Renal cortical epithelial cell (primary cell): ENCODE results near the gene NOTCH4. TPM values are rescaled to one million over a fixed set of nuclear protein-coding genes. Genes with fewer than 3 reads are reported as not detected.
"Not testable (repeated sequence)": the region's sequence is repeated elsewhere in the genome, so short reads cannot be mapped to it uniquely, and the experiment has no call there.

ENCODE experiments used
- DNase-seq: peaks from one replicate; pipeline ENCODE4 v3.0.0-alpha.2; 2011; ENCODE audit warnings: low read depth
- total RNA-seq: library from RNA; depleted of rRNA; stranded (reverse); fragments of >200 nt; gene quantifications from 2 replicates; pipeline ENCODE4 v1.2.3, GENCODE V29; 2014

NOTCH4 gene
- 0.52 and 0.85 TPM in 2 replicates for total RNA-seq

DNA sequence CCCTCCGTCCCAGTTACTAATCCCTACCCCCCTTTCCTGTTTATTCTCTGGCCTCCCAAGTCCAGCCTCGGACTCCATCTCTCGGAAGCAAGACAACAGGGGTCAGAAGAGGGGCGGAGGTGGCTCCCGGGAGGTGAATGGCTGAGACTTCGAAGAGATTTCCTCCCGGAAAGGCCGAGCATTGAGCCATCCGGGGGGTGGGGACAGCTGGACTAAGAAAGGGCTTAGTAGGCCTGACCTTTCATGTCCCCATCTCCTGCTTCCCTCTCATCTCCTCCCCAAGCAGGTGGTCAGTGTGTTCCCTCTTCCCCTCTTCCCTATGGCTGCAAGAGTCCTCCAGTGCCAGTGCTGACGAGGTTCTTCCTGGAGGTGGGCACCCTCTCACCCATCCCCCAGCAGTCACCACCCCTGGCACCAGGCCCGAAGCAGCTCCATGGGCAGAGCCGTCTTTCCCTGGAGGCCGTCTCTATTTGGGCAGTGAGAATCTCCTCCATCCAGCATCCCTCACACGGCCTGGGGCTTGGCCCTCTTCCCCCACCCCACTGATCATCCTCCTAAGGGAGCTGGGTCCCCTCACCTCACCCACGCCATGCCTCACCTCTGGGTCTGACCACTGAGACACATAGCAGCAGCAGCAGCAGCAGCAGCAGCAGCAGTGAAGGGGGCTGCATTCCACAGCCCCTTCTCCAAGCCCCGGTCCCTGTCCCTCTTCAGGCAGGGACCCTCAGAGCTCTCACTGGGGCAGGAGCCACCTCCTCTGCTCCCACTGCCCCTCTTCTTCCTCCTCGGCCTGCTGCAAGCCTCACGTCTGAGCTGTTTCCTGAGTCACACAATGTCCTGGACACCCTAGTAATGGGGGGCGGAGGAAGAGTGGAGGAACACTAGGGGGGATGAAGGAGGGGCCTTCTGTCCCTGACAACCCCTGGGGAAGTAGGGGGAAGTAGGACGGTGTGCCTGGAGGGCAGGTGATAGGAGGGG lies at the start of gene NOTCH4:
Gene NOTCH4 (minus strand): TSS at position 810 of the 978 bp plus-strand sequence. CDS start 139 bp downstream, at position 671.
- DNase-seq, result no peak

DNA sequence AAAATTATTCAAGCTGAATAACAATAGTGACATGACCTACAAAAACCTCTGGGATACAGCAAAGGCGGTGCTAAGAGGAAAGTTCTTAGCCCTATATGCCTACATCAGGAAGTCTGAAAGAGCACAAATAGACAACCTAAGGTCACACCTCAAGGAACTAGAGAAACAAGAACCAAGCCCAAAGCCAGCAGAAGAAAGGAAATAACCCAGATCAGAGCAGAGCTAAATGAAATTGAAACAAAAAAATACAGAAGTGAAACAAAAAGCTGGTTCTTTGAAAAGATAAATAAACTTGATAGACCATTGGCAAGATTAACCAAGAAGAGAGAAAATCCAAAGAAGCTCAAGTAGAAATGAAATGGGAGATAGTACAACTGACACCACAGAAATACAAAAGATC lies 47.6 kb upstream of the NOTCH4 start:
- DNase-seq, result no peak

DNA sequence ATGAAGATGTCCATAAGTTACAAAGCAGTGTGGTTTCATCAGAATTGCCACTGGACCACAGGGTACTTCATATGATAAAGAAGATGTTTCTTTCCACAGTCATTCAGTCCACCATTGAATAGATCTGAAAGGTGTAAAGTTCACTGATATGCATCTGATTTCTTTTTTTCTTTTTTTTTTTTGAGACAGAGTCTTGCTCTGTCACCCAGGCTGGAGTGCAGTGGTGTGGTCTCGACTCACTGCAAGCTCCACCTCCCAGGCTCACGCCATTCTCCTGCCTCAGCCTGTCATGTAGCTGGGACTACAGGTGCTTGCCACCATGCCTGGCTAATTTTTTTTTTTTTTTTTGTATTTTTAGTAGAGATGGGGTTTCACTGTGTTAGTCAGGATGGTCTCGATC lies 44.6 kb upstream of the NOTCH4 start:
- not testable (repeated sequence) for DNase-seq

DNA sequence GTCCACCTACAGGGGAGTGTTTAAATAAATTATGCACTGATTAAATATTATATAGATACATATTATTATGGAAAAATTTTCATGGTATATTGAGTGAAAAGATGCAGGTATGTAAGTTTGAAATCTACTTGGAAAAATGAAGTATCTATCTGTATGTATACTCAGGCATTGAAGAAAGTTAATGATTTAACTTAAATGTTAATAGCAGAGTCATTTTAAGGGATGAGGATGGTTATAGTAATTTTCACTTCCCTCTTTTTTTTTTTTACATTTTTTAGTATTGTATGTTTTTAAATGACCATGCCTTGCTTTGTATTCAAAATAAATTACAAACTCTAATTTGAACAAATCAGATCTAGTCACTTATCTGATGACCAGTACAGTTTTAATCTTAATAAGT lies 43.2 kb upstream of the NOTCH4 start:
- no peak for DNase-seq

DNA sequence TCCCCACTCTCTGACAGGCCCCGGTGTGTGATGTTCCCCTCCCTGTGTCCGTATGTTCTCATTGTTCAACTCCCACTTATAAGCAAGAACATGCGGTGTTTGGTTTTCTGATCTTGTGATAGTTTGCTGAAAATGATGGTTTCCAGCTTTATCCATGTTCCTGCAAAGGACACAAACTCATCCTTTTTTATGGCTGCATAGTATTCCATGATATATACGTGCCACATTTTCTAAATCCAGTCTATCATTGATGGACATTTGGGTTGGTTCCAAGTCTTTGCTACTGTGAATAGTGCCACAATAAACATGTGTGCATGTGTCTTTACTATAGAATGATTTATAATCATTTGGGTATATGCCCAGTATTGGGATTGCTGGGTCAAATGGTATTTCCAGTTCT lies 33.4 kb upstream of the NOTCH4 start:
- not testable (repeated sequence) for DNase-seq

DNA sequence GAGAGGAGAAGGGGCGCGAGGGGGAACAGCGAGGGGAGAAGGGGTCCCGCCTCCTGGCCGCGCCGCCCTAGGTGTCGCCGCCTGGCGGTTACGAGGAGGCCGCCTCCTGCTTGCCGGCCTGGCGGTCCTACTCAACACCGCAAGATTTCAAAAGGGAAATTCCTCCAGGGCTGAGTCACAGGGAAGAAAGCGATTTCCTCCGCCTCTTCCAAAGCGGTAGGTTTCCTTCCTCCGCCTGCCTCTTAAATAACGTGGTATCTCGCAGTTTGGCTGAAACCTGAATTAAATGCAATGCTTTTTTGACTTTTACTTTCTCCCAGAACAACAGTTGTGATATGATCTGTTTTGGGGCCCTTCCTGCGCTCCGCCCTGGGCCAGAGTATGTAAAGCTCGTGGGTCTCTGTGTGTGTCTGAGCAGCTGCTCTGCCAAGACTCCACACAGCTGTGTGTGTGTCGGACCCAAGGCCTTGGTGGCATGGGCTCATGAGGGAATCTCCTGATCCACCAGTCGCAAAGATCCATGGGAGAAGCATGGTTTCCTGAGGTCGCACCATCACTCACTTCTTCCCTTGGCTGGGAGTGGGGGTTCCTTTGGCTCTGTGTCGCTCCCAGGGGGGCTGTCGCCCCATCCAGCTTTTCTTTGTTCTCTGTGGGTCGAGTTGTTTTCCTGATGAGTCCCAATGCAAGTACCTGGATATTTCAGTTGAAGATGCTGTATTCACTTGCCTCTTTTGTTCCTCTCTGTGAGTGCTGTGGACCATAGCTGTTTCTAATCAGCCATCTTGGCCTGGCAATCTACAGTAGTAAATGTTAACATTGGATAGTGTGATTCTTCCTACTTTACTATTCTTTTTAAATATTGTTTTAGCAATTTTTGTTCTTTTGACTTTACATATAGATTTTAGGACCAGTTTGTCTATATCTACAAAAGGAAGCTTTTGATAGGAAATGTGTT lies 31.6 kb upstream of the NOTCH4 start:
- DNase-seq, result peak; percentile 90

DNA sequence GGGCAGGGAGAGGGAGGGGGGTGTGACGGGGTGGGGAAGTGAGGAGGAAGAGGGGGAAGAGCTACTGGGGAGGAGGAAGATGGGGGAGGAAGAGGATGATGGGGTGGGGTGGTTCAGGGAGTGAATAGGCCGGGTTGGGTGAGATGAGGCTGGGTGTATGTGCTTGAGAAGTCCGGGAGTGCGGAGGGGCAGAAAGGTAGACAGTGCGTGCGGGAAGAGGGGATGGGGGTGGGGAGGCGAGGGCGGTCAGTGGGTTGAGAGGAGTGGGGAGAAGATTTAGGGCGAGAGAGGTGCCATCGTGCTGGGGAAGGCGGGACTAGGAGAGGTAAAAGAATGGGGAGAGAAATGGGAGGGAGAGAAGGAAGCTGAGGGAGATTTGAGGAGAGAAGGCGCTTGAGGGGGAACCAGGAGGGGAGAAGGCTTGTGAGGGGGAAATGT lies 30.9 kb upstream of the NOTCH4 start:
- no peak for DNase-seq

DNA sequence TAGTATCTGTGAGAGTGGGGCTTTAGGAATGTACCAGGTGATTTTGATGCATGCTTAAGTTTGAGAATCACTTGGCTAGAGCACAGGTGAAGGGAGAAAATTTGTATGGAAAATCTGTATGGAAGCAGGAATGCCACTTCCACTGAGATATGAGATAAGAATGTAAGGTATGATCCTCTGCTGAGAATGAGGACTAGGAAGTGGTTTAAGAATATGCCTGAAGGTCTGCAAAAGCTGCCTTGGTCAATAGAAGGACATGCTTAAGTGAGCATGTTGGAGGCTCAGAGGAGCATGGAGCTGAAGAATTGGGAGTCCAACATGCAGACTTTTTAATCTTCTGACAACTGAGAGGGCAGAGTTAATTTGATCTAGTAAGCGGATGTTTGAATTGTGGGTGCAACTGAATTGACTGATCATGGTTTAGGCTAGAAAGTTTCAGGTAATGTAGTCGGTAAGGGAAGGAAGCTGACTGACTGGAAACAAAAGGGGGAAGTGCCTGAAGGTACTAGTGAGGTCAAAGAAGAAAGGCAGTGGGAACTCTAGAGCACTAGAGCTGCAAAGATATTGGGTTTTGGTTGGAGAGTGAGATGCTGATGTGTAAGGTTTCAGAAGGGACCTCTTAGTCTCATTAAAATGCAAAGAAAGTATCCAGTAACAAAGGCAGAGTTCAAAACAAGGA lies 28.6 kb upstream of the NOTCH4 start:
- DNase-seq, result peak; percentile 13

DNA sequence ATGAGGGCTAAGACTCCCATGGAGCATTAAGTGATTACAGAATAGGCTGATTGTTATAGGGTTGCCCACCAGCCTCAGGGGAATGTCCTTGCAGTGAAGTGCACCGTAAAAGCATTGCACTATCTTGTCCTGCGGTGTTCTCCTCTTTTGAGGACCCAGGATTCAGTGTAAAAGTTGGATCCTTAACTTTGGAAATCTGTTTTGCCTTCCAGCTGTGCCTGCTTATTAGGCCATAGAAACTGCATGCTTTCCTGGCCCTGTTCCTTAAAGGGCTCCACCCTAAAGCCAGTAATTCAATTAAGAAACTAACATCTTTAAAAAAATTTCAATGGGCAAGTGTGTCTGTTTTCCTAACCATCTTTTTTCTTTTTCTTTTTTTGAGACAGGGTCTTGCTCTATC lies 25.4 kb upstream of the NOTCH4 start:
- DNase-seq, result no peak

DNA sequence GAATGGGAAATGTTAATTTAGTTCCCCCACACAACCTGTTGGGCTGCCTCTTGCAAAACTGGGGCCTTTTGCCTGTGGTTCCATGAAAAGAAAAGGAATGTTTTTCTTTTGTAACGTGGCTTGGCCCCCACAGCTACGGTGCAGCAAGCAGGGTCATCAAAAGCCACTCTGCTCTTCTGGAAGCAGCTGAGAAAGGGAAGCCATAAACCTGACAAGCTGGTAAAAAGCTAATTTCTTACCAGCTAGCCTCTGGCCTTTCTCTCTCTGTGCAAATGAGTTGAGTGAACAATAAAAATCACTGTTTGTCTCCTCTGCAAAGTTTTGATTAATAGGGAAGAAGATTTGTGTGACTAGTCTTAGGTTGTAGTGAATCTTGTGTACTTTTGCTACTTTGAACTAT lies 23.5 kb upstream of the NOTCH4 start:
- no peak for DNase-seq

DNA sequence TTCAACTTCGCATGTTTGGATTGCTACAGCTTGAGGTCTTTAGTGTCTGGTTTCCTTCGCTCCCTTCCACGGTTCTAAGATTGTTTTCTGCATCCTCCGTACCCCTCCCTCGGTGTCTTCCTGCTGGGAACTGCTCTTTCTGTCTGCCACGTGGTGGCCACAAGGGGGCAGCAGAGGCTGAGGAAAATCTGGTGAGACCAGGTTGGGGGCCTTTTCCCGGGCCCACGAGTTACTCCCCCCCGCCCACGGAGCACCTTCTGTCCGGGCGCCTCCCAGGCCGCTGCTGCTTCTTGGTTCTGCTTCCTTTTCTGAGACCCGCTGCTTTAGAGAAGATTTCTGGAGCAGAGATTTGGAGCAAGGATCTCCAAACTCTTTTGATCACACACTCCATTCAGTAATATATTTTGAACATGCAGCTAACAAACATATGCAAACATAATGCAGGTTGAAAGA lies 21.1 kb upstream of the NOTCH4 start:
- DNase-seq, result peak; percentile 41

DNA sequence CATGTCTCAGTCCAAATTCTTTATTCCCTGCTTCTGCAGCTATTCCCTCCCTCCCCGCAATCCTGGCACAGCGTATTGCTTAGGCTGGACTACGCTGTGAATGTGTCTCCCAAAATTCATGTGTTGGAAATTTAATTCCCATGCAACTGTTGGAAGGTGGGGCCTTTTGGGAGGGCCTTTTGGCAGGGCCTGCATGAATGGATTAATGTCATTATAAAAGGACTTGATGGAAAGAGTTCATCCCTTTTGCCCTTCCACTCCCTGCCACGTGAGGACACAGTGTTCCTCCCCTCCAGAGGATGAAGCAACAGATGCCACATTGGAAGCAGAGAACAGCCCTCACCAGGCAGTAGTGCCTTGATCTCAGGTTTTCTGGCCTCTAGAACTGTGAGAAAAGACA lies 20.4 kb upstream of the NOTCH4 start:
- DNase-seq, result no peak

DNA sequence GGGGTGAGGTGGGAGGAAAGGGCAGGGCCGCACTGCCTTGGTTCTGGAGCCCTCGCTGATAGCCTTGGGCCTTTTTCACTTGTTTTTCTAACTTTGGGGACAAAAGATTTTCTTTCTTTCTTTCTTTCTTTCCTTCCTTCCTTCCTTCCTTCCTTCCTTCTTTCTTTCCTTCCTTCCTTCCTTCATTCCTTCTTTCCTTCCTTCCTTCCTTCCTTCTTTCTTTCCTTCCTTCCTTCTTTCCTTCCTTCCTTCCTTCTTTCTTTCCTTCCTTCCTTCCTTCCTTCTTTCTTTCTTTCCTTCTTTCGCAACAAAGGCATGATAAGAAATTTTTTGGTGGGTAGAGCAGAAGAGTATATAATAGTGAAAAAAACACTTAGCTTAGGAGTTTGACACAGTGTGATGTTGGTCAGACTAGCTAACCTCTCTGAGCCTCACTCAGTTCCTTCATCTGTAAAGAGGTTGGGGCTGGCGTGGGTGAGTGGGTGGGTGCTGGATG lies 18.5 kb upstream of the NOTCH4 start:
- not testable (repeated sequence) for DNase-seq

DNA sequence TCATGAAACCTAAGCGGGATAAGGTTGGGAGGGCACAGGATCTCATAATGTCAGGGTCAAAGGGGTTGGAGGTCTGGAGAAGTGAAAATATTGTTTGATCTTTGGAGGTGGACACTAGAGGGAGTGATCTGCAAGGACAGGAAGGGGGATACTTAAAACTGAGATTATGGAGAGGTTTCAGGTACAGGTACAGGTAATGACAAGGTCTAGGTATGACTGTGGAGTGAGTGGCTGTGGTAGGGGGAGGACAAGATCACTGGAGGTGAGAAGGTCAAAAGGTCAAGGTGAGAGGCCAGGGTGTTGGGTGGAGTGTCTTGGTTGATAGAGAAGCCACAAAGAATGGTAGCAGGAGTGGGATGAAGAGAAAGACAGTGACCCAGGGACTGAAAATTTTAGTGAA lies 16.8 kb upstream of the NOTCH4 start:
- DNase-seq, result no peak

DNA sequence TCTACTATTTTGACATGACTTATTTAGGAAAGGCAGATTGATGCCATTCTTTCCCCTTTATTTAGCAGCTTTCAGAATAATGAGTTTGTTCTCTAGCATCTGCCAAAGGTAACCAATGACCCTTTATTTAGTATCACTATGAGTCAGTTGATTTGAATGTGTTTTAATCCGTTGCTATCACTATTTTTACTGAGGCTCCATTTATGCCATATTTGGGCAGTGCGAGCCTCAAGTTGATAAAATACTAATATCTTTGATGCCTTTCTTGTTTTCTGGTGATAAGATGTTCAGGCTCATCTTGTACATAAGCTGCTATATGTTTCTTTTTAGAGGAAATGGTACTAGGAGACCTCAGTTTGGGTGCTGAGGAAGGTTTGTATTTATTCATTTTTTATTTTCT lies 15.6 kb upstream of the NOTCH4 start:
- DNase-seq, result no peak

DNA sequence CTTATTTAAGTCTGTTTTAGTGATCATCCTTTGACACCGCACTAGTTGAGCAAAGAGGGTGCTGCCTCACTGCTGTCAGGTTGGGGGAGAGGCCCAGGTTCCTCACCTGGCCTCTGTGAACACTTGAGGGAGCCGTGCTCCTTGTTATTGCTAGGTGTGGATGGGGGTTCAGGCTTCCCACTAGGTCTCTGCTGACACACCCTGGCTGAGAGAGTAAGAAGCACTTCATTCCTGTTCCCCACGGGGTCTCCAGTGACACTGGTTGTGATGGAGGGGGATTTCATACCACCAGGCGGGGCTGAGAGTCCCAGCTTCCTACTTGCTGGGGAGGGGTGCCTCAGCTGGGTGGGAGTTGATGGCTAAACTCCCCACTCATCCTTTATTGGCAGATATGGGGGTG lies 11.1 kb upstream of the NOTCH4 start:
- DNase-seq, result no peak

DNA sequence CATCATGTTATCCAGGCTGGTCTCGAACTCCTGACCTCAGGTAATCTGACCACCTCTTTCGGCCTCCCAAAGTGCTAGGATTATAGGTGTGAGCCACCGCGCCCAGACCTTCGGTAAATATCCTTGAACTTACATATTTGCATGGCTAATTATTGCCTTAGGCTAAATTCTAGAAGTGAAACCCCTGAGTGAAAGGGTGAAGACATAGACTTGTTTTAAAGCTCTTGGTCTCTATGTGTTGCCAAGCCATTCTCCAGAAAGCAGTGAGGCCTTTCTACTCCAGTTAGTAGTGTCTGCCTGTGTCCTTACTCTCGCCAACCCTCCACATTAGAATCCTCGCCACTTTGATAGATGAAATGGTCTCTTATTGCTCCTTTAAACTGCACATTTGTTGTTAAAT lies 2.6 kb upstream of the NOTCH4 start:
- DNase-seq, result no peak

DNA sequence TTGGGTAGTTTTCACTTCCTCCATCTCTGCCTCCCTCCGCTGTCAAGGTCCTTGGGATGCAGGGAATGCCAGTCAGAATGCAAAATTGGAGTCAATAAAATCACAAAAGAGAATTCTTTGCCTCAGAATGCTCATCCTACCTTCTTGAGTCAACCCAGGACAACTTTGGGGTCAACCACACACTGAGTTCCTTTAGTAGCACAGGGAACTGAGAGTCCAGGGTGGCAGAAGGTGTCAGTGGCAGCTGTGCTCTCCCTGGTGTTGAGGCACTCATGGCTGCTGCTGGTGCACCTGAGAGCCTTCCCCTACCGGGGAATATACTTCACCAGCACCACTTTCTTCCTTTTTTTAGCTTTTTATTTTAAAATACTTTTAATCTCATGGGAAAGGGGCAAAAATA lies 829 bp upstream of the NOTCH4 start:
- no peak for DNase-seq

DNA sequence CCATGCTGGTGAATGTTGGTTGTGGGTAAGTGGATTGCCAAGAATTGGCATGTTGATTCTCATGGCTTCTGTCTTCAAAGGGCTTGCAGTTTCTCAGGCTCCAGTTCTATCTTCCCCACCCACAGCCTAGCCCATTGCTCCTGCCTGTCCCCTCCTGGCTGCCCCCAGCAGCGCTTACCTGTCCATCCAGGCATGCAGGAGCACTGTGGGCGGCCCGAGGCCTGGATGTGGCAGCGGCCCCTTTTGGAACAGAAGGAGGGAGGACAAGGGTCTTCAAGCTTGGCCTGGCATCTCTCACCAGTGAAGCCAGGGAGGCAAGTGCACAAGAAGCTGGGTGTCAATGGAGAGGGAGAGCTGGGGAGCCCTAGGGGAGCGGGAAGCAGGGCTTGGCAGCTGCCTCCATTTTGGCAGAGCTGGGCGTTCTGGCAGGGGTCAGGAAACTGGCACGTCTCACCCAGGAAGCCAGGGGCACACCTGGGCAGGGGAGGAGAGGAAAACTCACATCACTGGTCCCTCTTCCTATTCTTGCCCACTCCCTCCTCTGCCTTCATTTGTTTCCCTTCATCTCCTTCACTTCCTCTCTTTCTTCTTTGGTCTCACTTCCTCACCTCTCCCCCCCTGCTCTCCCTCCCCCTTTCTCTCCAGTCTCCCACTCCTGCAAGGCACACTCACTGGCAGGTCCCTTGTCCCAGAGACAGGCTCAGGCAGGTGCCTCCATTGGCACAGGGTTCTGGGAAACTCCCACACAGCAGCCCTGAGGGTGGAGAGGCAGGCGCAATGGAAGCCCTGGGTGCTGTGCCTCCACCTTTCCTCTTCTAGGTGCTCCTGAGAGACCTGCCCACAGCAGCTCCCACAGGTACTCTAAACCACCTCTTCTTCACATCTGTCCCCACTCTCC lies 1.3 kb downstream of the NOTCH4 start:
- DNase-seq, result no peak

DNA sequence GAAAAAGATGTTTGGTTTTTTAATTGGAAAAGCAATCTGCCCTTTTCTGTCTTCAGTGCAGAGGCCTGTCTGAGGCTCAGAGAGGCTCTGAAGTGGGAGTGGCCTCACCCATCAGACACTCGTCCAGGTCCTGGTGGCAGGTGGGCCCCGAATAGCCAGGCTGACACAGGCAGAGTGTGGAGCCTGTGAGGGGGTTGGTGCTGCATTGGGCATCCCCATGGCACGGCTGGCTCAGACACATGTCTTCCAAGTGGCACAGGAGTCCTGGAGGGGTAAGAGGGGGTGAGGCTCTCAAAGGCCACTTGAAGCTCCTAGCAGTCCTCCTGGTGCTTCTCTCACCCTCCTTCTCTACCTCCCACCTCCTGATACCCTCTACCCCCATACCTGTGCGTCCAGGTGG lies 3.8 kb downstream of the NOTCH4 start:
- DNase-seq, result no peak

DNA sequence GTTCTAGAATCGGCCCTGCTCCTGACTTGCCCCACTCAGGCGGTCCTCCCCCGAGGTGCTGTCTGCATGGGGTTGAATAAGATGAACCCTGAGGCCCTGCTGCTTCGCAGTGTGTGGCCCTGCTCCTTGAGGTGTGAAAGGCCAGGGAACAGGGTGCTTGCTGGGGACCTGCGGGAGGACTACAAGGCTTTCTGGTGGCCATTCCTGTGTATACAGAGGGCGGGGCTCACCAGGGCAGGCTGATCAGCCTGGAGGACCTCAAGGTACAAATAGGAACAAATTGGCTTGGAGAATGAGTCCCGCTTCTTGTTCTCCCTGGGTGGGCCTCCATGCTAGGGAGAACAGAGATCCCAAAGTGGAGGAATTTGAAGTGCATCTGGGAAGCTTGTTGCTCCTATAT lies 5.7 kb downstream of the NOTCH4 start:
- no peak for DNase-seq
